GM19043 (cell line): Measurements from ENCODE around the gene TICAM2.

ENCODE experiments used
- ATAC-seq: cut with Tn5 transposase; IDR thresholded peaks from one replicate; pipeline ENCODE4 v1.9.1; 2021; ENCODE audit warnings: low read depth; ENCODE audit not compliant: unreplicated experiment

The TICAM2 gene

DNA sequence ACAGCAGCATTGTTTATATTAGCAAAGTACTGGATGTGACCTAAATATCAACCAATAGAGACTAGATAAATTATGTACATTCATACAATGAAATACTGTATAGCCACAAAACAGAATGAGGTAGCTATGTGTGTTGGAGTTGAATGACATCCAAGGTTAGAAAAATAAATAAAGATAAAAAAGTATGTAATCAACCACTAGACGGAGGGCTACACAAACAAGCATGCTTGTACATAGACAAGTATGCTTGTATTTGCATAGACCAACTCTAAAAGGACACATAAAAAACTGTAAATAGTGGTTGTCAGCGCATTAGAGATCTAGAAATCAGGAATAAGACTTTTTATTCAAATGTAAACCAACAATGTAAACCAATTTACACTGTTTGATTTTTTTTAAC, 60.7 kb downstream of the TICAM2 start:
- ATAC-seq = no peak

DNA sequence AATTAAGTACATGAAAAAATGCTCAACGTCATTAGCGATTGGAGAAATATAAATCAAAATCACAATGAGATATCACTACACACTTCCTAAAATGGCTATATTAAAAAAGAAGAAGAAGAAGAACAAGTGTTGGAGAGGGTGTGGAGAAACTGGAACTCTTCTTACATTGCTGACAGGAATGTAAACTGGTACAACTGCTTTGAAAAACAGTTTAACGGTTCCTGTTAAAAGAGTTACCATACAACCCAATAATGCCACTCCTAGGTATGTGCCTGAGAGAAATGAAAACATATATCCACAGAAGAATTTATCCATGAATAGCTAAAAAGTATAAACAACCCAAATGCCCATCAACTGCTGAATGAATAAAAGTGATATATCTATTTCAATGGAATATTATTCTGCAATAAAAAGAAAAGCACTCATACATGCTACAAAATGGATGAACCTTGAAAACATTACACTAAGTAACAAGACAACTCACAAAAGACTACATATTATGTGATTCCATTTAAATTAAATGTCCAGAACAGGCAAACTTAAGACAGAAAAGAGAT, 66.7 kb downstream of the TICAM2 start:
- no peak for ATAC-seq

DNA sequence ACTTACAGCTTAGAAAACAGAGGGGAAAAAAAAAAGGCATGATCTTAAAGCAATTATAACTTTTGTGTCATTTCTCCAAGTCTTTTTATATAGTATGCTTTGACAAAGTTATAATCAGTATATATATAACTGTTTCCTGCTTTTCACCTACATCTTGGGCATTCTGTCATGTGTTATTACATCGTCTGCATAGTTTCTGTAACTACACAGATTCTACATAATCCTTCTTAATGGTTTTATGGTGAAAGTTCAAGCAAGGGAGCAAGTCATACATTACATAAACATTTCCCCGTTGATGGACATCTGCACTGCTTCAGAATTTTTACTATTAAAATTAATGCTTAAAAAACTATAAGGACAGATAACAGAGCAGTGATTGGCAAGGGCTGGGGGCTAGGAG, 69.8 kb downstream of the TICAM2 start:
- no peak for ATAC-seq

DNA sequence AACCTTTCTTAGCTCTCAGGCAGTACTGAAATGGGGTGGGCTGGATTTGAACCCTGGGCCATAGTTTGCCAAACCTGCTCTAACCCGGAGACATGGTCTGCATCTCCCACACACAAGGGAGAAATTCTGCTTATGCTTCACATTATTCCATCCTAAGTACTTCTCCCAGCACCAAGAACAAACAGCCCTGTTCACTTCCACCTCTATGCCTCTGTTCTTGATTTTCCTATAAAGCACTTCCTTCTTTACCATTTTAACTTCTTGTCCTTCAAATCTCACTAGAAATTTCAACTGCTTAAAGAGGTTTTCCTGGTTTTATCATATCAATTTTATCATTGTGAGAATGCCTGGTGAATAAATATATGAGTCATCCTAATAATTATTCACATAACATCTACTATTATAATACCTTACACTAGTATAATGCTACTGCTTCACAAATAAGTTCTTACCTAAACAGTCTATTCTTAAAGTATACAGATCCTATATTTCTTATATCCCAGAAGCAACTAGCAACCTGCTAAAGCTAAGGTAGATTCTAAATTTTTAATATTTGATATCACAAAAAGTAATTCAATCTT, 70.4 kb downstream of the TICAM2 start:
- ATAC-seq = no peak

DNA sequence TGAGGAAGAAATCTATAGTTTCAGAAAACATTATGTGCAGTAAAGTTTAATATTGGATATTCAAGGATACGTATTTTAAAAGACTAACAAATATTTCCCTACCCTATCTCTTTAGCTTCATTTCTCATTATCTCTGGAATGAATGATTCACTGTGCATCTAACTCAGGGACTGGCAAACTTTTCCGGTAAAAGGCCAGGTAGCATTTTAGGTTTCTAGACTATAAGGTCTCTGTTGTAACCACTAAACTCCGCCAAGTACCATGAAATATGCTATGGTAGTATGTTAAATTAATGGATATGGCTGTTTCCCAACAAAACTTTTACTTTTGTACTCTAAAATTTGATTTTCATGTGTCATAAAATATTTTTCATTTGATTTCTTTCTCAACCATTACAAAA, 70.9 kb downstream of the TICAM2 start:
- ATAC-seq = no peak

DNA sequence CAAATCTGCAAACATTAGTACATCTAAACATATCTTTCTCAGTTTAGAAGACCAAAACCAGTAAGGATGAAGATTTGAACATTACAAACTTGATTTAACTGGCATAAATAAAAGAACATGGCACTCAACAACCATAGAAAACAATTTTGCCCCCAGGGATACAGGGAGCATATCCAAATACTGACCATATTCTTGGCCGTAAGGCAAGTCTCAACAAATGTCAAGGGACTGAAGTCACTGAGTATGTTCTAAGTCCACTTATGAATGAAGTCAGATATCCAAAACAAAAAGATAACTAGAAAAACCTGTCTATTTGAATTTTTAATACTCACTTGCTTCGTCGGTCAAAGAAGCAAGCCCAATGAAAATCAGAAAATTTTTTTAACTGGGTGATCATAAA, 71.9 kb downstream of the TICAM2 start:
- no peak for ATAC-seq
